H1 (cell line): Measurements from ENCODE around the gene BBS9. TPM values are rescaled to one million over a fixed set of nuclear protein-coding genes. Genes with fewer than 3 reads are reported as not detected.

ENCODE experiments used
- CTCF ChIA-PET: fragments of 300-600 bp; sonication (Branson Sonifier 250); formaldehyde crosslinking; loops from one replicate; lab custom pipeline; 2021; ENCODE audit not compliant: partially characterized antibody; lab: Charles Lee
- POLR2A ChIA-PET: fragments of 300-600 bp; sonication (Branson Sonifier 250); formaldehyde crosslinking; loops from one replicate; lab custom pipeline; 2021; ENCODE audit warnings: inconsistent platforms; ENCODE audit not compliant: partially characterized antibody; lab: Charles Lee
- DNase-seq, 2 experiments: peaks; one replicate each; pipeline versions ENCODE4 v3.0.0 to v3.0.0-alpha.2; 2010 to 2022; ENCODE audit warnings: low spot score in 2 of 2, low read depth in 1 of 2, mixed read lengths in 1 of 2
- FAIRE-seq: peaks from 2 replicates; lab custom pipeline; 2011; peaks lifted over from hg19 to GRCh38; lab: Jason Lieb, UNC
- H2AFZ ChIP-seq: 2 replicates; pipeline ENCODE4 v1.8.1; 2012; ENCODE audit warnings: low read length, inconsistent platforms
- H2AK5ac ChIP-seq: 2 replicates; pipeline ENCODE4 v1.6.1; 2013; ENCODE audit warnings: low read depth, low read length
- H2BK120ac ChIP-seq: replicated peaks from 2 replicates; pipeline ENCODE3; 2013; ENCODE audit warnings: low read depth, low read length, inconsistent platforms
- H2BK12ac ChIP-seq: 2 replicates; pipeline ENCODE4 v1.6.1; 2013; ENCODE audit warnings: low read depth, low read length
- H2BK15ac ChIP-seq: 2 replicates; pipeline ENCODE4 v1.6.1; 2013; ENCODE audit warnings: low read length
- H2BK20ac ChIP-seq: 2 replicates; pipeline ENCODE4 v1.6.1; 2013; ENCODE audit warnings: low read length
- H2BK5ac ChIP-seq: 2 replicates; pipeline ENCODE4 v1.6.1; 2013; ENCODE audit warnings: low read depth, low read length
- H3K14ac ChIP-seq: 2 replicates; pipeline ENCODE4 v1.6.1; 2013; ENCODE audit warnings: inconsistent platforms; ENCODE audit not compliant: insufficient read length
- H3K18ac ChIP-seq: 2 replicates; pipeline ENCODE4 v1.6.1; 2013; ENCODE audit warnings: low read length; ENCODE audit errors: extremely low read depth
- H3K23ac ChIP-seq: 2 replicates; pipeline ENCODE4 v1.6.1; 2013; ENCODE audit warnings: inconsistent platforms; ENCODE audit not compliant: insufficient read length
- H3K23me2 ChIP-seq: 2 replicates; pipeline ENCODE4 v1.6.1; 2013; ENCODE audit warnings: low read depth, low read length
- H3K27ac ChIP-seq: 2 replicates; pipeline ENCODE4 v1.6.1; 2011; ENCODE audit warnings: low read depth, low read length, inconsistent platforms
- H3K27me3 ChIP-seq, 4 experiments: replicated peaks in 1 of 4; 1 replicate in 1 of 4; 2 replicates in 3 of 4; pipeline versions ENCODE4 v1.6.1 to v1.8.1; 2011 to 2013; ENCODE audit warnings: low read length in 3 of 4, mild to moderate bottlenecking in 3 of 4, inconsistent platforms in 2 of 4, mixed read lengths in 2 of 4, moderate library complexity in 1 of 4; ENCODE audit not compliant: control insufficient read depth in 3 of 4, insufficient read depth in 3 of 4; ENCODE audit errors: extremely low read depth in 1 of 4
- H3K36me3 ChIP-seq, 4 experiments: 2 replicates each; pipeline versions ENCODE4 v1.6.1 to v1.8.1; 2011 to 2013; ENCODE audit warnings: mild to moderate bottlenecking in 4 of 4, low read length in 3 of 4, moderate library complexity in 2 of 4, control low read depth in 1 of 4, inconsistent platforms in 1 of 4; ENCODE audit not compliant: insufficient read depth in 4 of 4, control insufficient read depth in 2 of 4
- H3K4ac ChIP-seq: replicated peaks from 2 replicates; pipeline ENCODE3; 2013; ENCODE audit warnings: low read length, low read depth, mixed read lengths, inconsistent platforms; ENCODE audit not compliant: insufficient read length
- H3K4me1 ChIP-seq, 4 experiments: replicated peaks in 1 of 4; 1 replicate in 1 of 4; 2 replicates in 3 of 4; pipeline versions ENCODE4 v1.6.1 to v1.8.1; 2011 to 2013; ENCODE audit warnings: low read length in 3 of 4, inconsistent platforms in 2 of 4, mixed read lengths in 1 of 4; ENCODE audit not compliant: insufficient read depth in 4 of 4, control insufficient read depth in 3 of 4
- H3K4me2 ChIP-seq, 2 experiments: 2 replicates each; pipeline versions ENCODE4 v1.6.1 to v1.8.1; 2011 to 2013; ENCODE audit warnings: low read depth in 2 of 2, low read length in 2 of 2, control low read depth in 1 of 2, inconsistent platforms in 1 of 2, mild to moderate bottlenecking in 1 of 2; ENCODE audit not compliant: insufficient read depth in 1 of 2
- H3K4me3 ChIP-seq, 4 experiments: fragments of 200-600, 300-600 bp in 1 of 4; sonication (generic), shearing (Covaris generic), sonication (Bioruptor Twin) in 1 of 4; 2 replicates each; pipeline versions ENCODE4 v1.5.1 to v1.8.1; 2011 to 2016; ENCODE audit warnings: low read length in 4 of 4, low read depth in 3 of 4, control low read depth in 2 of 4, inconsistent platforms in 2 of 4, mild to moderate bottlenecking in 2 of 4, mixed read lengths in 1 of 4, moderate library complexity in 1 of 4; ENCODE audit not compliant: insufficient read depth in 2 of 4; ENCODE audit errors: extremely low read depth in 1 of 4
- H3K56ac ChIP-seq: replicated peaks from 2 replicates; pipeline ENCODE3; 2013; ENCODE audit warnings: low read depth, mild to moderate bottlenecking, mixed read lengths, low read length, inconsistent platforms; ENCODE audit not compliant: insufficient read length
- H3K79me1 ChIP-seq: 2 replicates; pipeline ENCODE4 v1.6.1; 2013; ENCODE audit warnings: low read depth, low read length, control low read depth
- H3K79me2 ChIP-seq, 2 experiments: 2 replicates each; pipeline versions ENCODE4 v1.6.1 to v1.8.1; 2012 to 2013; ENCODE audit warnings: low read length in 2 of 2, mild to moderate bottlenecking in 2 of 2, inconsistent platforms in 1 of 2; ENCODE audit not compliant: insufficient read depth in 2 of 2, control insufficient read depth in 1 of 2
- H3K9ac ChIP-seq, 4 experiments: replicated peaks in 1 of 4; 1 replicate in 1 of 4; 2 replicates in 3 of 4; pipeline versions ENCODE4 v1.6.1 to v1.8.1; 2011 to 2013; ENCODE audit warnings: low read depth in 3 of 4, low read length in 3 of 4, control low read depth in 2 of 4, mild to moderate bottlenecking in 2 of 4, moderate library complexity in 2 of 4, inconsistent platforms in 1 of 4; ENCODE audit errors: extremely low read depth in 1 of 4
- H3K9me3 ChIP-seq, 2 experiments: 2 replicates each; pipeline versions ENCODE4 v1.6.1 to v1.8.1; 2012 to 2013; ENCODE audit warnings: mild to moderate bottlenecking in 2 of 2, moderate library complexity in 2 of 2, control low read depth in 1 of 2, inconsistent platforms in 1 of 2, low read depth in 1 of 2, low read length in 1 of 2, mixed read lengths in 1 of 2; ENCODE audit not compliant: insufficient read depth in 2 of 2
- H4K20me1 ChIP-seq, 2 experiments: replicated peaks in 1 of 2; 2 replicates each; pipeline versions ENCODE3 to v1.8.1; 2011 to 2013; ENCODE audit warnings: inconsistent platforms in 2 of 2, low read length in 2 of 2, mild to moderate bottlenecking in 1 of 2; ENCODE audit not compliant: insufficient read depth in 2 of 2, control insufficient read depth in 1 of 2
- H4K5ac ChIP-seq: 2 replicates; pipeline ENCODE4 v1.6.1; 2013; ENCODE audit warnings: low read length, low read depth, mixed read lengths, inconsistent platforms; ENCODE audit not compliant: insufficient read length
- H4K8ac ChIP-seq: 2 replicates; pipeline ENCODE4 v1.8.0; 2013; ENCODE audit warnings: mild to moderate bottlenecking, moderate library complexity, low read length, inconsistent platforms; ENCODE audit not compliant: insufficient read depth; ENCODE audit errors: extremely low read depth
- H4K91ac ChIP-seq: replicated peaks from 2 replicates; pipeline ENCODE3; 2013; ENCODE audit warnings: low read length, mixed read lengths, inconsistent platforms; ENCODE audit not compliant: insufficient read length
- BACH1 ChIP-seq: IDR thresholded peaks from 2 replicates; pipeline ENCODE4 v1.6.1; 2012; ENCODE audit warnings: low read length, improper control_type of control experiment
- CBX8 ChIP-seq: fragments of 300-800, 300-1000 bp; sonication (generic); IDR thresholded peaks from 2 replicates; pipeline ENCODE4 v1.7.1; 2016; ENCODE audit warnings: low read depth, low read length, borderline replicate concordance
- CHD1 ChIP-seq: IDR thresholded peaks from 2 replicates; pipeline ENCODE4 v1.6.1; 2012; ENCODE audit warnings: low read depth, low read length, improper control_type of control experiment
- CREB1 ChIP-seq: IDR thresholded peaks from 2 replicates; pipeline ENCODE4 v1.6.1; 2012; ENCODE audit warnings: inconsistent platforms
- HDAC2 ChIP-seq, 2 experiments: fragments of 300-600 bp in 1 of 2; sonication (generic) in 1 of 2; IDR thresholded peaks; 2 replicates each; pipeline ENCODE4 v1.6.1; 2011 to 2012; ENCODE audit warnings: low read depth in 2 of 2, low read length in 2 of 2, mild to moderate bottlenecking in 2 of 2, moderate library complexity in 2 of 2, borderline replicate concordance in 1 of 2, inconsistent platforms in 1 of 2
- KDM5A ChIP-seq: fragments of 200-600 bp; IDR thresholded peaks from 2 replicates; pipeline ENCODE4 v1.7.1; 2012; ENCODE audit warnings: mild to moderate bottlenecking, low read length, inconsistent platforms, mixed read lengths
- POU5F1 ChIP-seq: IDR thresholded peaks from 2 replicates; pipeline ENCODE4 v1.6.1; 2011; ENCODE audit warnings: low read depth, mild to moderate bottlenecking, low read length, moderate library complexity
- SAP30 ChIP-seq: fragments of 300-600 bp; sonication (generic); IDR thresholded peaks from 2 replicates; pipeline ENCODE4 v1.7.1; 2012; ENCODE audit warnings: low read length, moderate library complexity, mild to moderate bottlenecking, inconsistent platforms; ENCODE audit not compliant: insufficient read depth, insufficient replicate concordance
- SIN3A ChIP-seq, 2 experiments: IDR thresholded peaks in 1 of 2; conservative IDR thresholded peaks in 1 of 2; 2 replicates each; pipeline ENCODE4 v1.6.1; 2011 to 2012; ENCODE audit warnings: low read length in 2 of 2, improper control_type of control experiment in 1 of 2, low read depth in 1 of 2, mild to moderate bottlenecking in 1 of 2
- SP1 ChIP-seq: IDR thresholded peaks from 2 replicates; pipeline ENCODE4 v1.6.1; 2011; ENCODE audit warnings: low read depth, low read length
- SP4 ChIP-seq: IDR thresholded peaks from 2 replicates; pipeline ENCODE4 v1.6.1; 2012; ENCODE audit warnings: low read length, inconsistent platforms
- WGBS, 2 experiments: shearing (Covaris generic) in 1 of 2; methylation state at CpG; one replicate each; pipeline versions ENCODE4 v1.1.6 to v1.1.7; 2013 to 2015; ENCODE audit warnings: low lambda C conversion rate in 2 of 2, mixed read lengths in 2 of 2, inconsistent platforms in 1 of 2, low coverage in 1 of 2, missing lambda C conversion rate in 1 of 2; ENCODE audit not compliant: insufficient replicate concordance in 2 of 2, insufficient coverage in 1 of 2, insufficient read length in 1 of 2; ENCODE audit errors: extremely low coverage in 1 of 2, missing lambda C conversion rate in 1 of 2; 5-methylcytosine and 5-hydroxymethylcytosine counted together
- polyA plus RNA-seq, 7 experiments: library from polyadenylated mRNA; depleted of rRNA in 3 of 7; stranded (reverse) in 5 of 7; unstranded in 2 of 7; fragments of >200 nt in 5 of 7; fragments of 200-250 nt in 2 of 7; gene quantifications; 1 replicate in 5 of 7; 2 replicates in 1 of 7; 4 replicates in 1 of 7; pipeline versions ENCODE4 v1.2.1 to v1.2.3, GENCODE V29; 2011 to 2013; ENCODE audit warnings: missing spikeins in 2 of 7, mixed read lengths in 2 of 7
- total RNA-seq: library from RNA; stranded (reverse); fragmentation: NEBNext Ultra II Directional; extraction: Animal tissue kit (Norgen Biotek cat#: 25700); gene quantifications from 2 replicates; pipeline ENCODE4 v1.2.1, GENCODE V29; 2021
- TF ChIP-seq, protein P1 (sequence below), 3 experiments: IDR thresholded peaks; 1 replicate in 2 of 3; 2 replicates in 1 of 3; pipeline versions ENCODE4 v1.5.1 to v1.6.1; 2011; ENCODE audit warnings: low read length in 3 of 3, mild to moderate bottlenecking in 3 of 3, inconsistent platforms in 2 of 3, low read depth in 1 of 3, moderate library complexity in 1 of 3; ENCODE audit not compliant: insufficient read depth in 1 of 3; ENCODE audit errors: control extremely low read depth in 1 of 3

The BBS9 gene
- total and polyA plus RNA-seq, 2 of the 8 experiments (the other 6 are each of a cell fraction or from before 2014, with no cell fraction given): 22.3 to 37.0 TPM

DNA sequence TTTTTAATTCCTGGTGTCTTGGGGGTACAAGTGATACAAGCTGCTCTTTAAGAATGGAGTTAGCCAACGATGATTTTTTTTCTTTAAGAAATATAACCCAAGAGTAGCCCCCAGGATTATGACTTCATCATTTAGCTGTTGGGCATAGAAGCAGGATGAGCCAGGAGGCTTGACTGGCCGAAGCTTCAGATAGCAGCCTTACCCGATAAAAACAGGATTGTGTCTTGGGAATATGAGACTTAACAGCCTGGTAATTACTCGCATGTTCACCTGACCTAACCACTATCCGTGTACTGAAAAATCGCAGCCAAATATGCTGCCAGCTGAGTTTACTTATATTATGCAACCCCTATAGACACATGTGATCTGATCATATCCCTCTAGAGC, 430.0 kb downstream of the BBS9 start:
- 80% methylated on average over 6 of the region's 6 CpGs; no CpG with 5 or more reads in 1 of the 2 experiments for WGBS, 2 experiments
- H3K27ac ChIP-seq: no peak overlapping the region
- no peaks in the 10 kb centered on the region for H3K36me3 ChIP-seq
- DNase-seq (no peak), FAIRE-seq (no peak)
- H3K9me3 ChIP-seq: no peaks in the 10 kb centered on the region; a peak in 1 of 4 replicates
- H3K79me2 ChIP-seq: no peaks in the 10 kb centered on the region
- no peak overlapping the region for H3K4me2 ChIP-seq
- H3K18ac ChIP-seq: no peak overlapping the region
- H3K79me1 ChIP-seq: no peaks in the 10 kb centered on the region
- H2BK5ac ChIP-seq: no peak overlapping the region
- no peak overlapping the region for H2AK5ac ChIP-seq
- no peak overlapping the region for H2BK12ac ChIP-seq
- POLR2A ChIA-PET: interaction anchor here (0.8 kb wide), 1 partner anchor 9 kb away, joined by 3 read pairs; no protein-coding TSS in a partner anchor
- no peak overlapping the region for H2BK20ac ChIP-seq
- peaks cover under 1% of the 10 kb centered on the region; the same call in 1 of the 2 replicates for H3K23me2 ChIP-seq
- no peak overlapping the region for H3K4ac ChIP-seq
- H3K14ac ChIP-seq: no peak overlapping the region
- no peaks in the 10 kb centered on the region for H4K20me1 ChIP-seq
- H3K27me3 ChIP-seq: no peaks in the 10 kb centered on the region
- H4K91ac ChIP-seq: no peak overlapping the region
- no peak overlapping the region for H2BK15ac ChIP-seq
- H3K9ac ChIP-seq: no peak overlapping the region
- H3K4me1 ChIP-seq: no peaks in the 10 kb centered on the region
- no peak overlapping the region for H3K23ac ChIP-seq
- H3K56ac ChIP-seq: no peak overlapping the region
- CTCF ChIA-PET: no interaction called here
- H4K5ac ChIP-seq: no peak overlapping the region
- no peak overlapping the region for H3K4me3 ChIP-seq
- H4K8ac ChIP-seq: no peak overlapping the region
- no peak overlapping the region for H2BK120ac ChIP-seq
- H2AFZ ChIP-seq: no peak overlapping the region
- TF ChIP-seq SAP30: no peak
- TF ChIP-seq, protein P1, sequence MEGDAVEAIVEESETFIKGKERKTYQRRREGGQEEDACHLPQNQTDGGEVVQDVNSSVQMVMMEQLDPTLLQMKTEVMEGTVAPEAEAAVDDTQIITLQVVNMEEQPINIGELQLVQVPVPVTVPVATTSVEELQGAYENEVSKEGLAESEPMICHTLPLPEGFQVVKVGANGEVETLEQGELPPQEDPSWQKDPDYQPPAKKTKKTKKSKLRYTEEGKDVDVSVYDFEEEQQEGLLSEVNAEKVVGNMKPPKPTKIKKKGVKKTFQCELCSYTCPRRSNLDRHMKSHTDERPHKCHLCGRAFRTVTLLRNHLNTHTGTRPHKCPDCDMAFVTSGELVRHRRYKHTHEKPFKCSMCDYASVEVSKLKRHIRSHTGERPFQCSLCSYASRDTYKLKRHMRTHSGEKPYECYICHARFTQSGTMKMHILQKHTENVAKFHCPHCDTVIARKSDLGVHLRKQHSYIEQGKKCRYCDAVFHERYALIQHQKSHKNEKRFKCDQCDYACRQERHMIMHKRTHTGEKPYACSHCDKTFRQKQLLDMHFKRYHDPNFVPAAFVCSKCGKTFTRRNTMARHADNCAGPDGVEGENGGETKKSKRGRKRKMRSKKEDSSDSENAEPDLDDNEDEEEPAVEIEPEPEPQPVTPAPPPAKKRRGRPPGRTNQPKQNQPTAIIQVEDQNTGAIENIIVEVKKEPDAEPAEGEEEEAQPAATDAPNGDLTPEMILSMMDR (IDR thresholded peaks at IDR 0.05; ENCODE audit: control extremely low read depth in 1 of 3, insufficient read depth in 1 of 3, low read depth in 1 of 3, low read length in 3 of 3): no peak
- TF ChIP-seq SP4: no peak
- no peak for TF ChIP-seq CHD1
- TF ChIP-seq SP1: no peak
- no peak for TF ChIP-seq BACH1
- no peak for TF ChIP-seq CREB1
- no peak for TF ChIP-seq CBX8
- TF ChIP-seq POU5F1: no peak
- no peak for TF ChIP-seq SIN3A (conservative IDR thresholded peaks at IDR 0.05 in 1 of 2, IDR thresholded peaks at IDR 0.05 in 1 of 2; ENCODE audit: low read depth in 1 of 2, low read length in 2 of 2)
- TF ChIP-seq KDM5A: no peak
- no peak for TF ChIP-seq HDAC2 (IDR thresholded peaks at IDR 0.05; ENCODE audit: borderline replicate concordance in 1 of 2, low read depth in 2 of 2, low read length in 2 of 2)
